ENCODE measurements around the gene CSMD2.
"Not testable (repeated sequence)": the region's sequence is repeated elsewhere in the genome, so short reads cannot be mapped to it uniquely, and the experiment has no call there.

CSMD2 gene

DNA sequence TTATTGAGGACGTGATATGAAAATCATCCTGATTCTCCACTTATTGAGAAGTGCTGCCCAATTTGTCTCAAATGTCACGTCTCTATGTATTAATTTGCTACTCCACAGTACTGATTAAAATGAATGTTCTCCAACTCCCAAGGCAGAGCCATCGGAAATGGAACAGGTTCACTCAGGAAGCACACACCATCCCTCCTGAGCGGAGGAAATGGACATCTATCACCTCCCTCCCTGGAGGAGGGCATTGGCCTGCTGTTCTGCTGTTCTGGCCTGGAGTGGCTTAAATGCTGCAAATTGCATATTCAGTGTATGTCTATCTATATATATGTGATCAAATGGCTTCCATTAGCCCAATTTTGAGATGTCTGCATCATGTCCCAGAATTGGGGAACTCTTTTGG is 140.5 kb downstream of the CSMD2 start:
- no peak overlapping the region for H3K4me3 ChIP-seq (ENCODE audit: low read depth, low read length)
- TF ChIP-seq, protein P1, sequence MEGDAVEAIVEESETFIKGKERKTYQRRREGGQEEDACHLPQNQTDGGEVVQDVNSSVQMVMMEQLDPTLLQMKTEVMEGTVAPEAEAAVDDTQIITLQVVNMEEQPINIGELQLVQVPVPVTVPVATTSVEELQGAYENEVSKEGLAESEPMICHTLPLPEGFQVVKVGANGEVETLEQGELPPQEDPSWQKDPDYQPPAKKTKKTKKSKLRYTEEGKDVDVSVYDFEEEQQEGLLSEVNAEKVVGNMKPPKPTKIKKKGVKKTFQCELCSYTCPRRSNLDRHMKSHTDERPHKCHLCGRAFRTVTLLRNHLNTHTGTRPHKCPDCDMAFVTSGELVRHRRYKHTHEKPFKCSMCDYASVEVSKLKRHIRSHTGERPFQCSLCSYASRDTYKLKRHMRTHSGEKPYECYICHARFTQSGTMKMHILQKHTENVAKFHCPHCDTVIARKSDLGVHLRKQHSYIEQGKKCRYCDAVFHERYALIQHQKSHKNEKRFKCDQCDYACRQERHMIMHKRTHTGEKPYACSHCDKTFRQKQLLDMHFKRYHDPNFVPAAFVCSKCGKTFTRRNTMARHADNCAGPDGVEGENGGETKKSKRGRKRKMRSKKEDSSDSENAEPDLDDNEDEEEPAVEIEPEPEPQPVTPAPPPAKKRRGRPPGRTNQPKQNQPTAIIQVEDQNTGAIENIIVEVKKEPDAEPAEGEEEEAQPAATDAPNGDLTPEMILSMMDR (IDR thresholded peaks at IDR 0.05; ENCODE audit: borderline replicate concordance, insufficient read depth, low read depth, low read length): no peak

DNA sequence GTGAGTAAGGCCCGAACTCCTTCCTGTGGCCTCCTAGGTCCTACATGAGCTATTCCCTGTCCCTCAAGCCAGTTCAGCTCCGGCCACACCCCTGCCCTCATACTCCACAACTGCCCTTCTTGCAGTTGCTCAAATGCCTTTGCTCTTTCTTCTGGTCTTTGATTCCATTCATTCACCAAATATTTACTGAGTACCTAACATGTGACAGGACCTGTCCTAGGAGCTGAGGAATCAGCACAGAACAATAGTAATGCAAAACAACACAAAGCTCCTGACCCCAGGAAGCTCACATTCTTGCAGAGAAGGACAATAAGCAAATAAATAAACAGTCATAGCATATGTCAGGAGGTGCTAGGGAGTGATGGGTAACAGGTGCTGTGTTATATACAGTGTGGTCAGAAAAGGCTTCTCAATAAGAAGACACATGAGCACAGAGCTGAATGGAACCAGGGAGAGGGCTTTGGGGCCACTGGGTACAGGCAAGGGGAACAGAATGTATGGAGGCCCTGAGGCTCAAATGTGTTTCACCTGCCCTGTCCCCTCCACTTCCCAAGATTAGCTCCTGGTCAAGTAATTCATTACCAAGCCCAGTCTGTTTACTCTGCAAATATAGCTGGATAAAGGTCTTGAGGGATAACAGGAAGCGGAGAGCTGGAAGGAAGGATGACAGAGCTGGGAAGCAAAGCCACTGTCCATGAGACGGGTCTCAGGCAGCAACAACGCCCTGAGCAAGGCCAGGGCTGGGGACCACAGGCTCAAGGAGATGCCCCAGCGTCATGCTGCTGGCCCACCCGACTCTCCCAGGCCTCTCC is 145.1 kb downstream of the CSMD2 start:
- no peak overlapping the region for H3K4me3 ChIP-seq (ENCODE audit: low read depth, low read length)
- TF ChIP-seq, protein P1 (IDR thresholded peaks at IDR 0.05; ENCODE audit: borderline replicate concordance, insufficient read depth, low read depth, low read length): no peak

DNA sequence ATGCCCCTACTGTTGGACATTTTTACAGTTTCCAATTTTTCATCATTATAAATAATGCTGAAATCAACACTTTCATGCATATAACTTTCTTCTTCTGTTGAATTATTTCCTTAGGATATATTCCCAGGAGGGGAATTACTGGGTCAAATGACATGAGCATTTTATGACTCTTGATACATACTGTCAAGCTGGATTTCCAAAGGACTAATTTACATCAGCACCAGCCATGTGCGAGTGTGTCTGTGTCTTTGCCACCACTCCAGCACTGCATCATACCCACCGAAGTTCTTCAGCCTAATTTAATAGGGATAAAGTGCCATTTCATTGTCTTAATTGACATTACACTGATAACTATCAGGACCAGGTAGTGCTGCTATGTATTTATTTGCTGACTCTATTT is 146.7 kb downstream of the CSMD2 start:
- H3K4me3 ChIP-seq (ENCODE audit: low read depth, low read length): no peak overlapping the region

DNA sequence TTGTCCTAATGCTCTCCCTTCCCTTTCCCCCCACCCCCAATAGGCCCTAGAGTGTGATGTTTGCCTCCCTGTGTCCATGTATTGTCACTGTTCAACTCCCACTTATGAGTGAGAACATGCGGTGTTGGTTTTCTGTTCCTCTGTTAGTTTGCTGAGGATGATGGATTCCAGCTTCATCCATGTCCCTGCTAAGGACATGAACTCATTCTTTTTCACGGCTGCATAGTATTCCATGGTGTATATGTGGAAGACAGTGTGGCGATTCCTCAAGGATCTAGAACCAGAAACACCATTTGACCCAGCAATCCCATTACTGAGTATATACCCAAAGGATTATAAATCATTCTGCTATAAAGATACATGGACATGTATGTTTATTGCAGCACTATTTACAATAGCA is 148.7 kb downstream of the CSMD2 start:
- not testable (repeated sequence) for H3K4me3 ChIP-seq (ENCODE audit: low read depth, low read length)

More for the DNA sequence above, 146.7 kb downstream of the CSMD2 start:
- TF ChIP-seq, protein P1 (IDR thresholded peaks at IDR 0.05; ENCODE audit: borderline replicate concordance, insufficient read depth, low read depth, low read length): no peak

- no peak overlapping the region for H3K4me3 ChIP-seq (ENCODE audit: low read depth, low read length)
- TF ChIP-seq, protein P1 (IDR thresholded peaks at IDR 0.05; ENCODE audit: borderline replicate concordance, insufficient read depth, low read depth, low read length): peak; percentile 75
Measured at GRCh38 chr1:34013958-34014737, 150.9 kb downstream of the CSMD2 start.

DNA sequence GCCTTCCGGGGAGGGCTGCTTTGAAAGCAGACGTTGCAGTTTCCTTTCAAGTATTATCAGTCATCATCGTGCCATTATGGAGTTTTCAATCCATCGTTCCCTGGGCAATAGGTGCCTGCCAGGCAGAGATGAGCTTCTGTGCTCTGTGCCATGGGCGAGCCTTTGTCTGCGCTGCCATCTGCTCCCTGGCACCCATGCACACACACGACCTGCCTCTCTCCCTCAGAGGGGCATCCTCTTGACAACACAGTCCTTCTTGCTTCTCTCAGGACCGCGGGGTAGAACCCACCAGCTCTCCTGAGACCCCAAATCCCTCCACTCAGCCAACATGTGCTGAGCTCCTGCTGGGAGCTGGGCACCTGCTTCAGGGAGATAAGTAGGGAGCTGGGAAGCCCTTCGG is 151.9 kb downstream of the CSMD2 start:
- H3K4me3 ChIP-seq (ENCODE audit: low read depth, low read length): no peak overlapping the region
- TF ChIP-seq, protein P1 (IDR thresholded peaks at IDR 0.05; ENCODE audit: borderline replicate concordance, insufficient read depth, low read depth, low read length): no peak

DNA sequence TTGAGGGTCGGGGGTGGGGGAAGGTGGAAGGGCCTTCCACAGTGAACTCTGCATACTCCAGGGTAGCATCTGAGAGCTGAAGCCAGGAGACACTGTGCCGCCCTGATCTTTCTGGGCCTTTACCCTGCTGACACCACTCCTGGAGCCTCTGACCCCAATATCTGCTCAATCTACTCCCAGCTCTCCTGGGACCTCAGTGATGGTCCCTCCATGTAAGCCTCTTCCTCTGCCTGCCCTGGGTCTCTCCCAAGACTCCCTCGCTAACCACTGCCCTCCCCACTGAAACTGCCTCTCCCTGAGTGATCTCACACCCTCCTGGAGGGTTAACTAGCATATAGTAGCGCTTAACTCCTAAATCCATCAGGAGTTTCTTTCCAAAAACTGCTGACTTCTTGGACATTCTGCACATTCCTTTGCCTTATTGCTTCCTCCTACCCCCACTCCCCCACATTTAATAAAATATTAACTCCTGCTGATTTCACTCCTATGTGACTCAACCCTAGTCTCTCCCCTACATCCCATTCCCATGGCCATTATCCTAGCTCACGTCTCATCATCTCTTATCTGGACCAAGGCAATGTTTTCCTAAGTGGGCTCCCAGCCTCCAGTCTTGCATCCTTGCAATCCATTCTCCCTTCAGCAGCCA is 155.6 kb downstream of the CSMD2 start:
- H3K4me3 ChIP-seq (ENCODE audit: low read depth, low read length): no peak overlapping the region

More for the DNA sequence above, 155.6 kb downstream of the CSMD2 start:
- TF ChIP-seq, protein P1 (IDR thresholded peaks at IDR 0.05; ENCODE audit: borderline replicate concordance, insufficient read depth, low read depth, low read length): no peak

Measured in GM12875 (cell line).